OCI-LY3 (cell line): ENCODE data around the gene ST6GALNAC1.

Experiments used
- H2AFZ ChIP-seq: fragments of 200-600, 300-600 bp; shearing (Covaris generic); 2 replicates; pipeline ENCODE4 v1.6.0; 2014; ENCODE audit warnings: antibody characterized with exemption, low read depth, low read length
- H3K27ac ChIP-seq: fragments of 200-600, 300-600 bp; sonication (generic); 2 replicates; pipeline ENCODE4 v1.5.1; 2014; ENCODE audit warnings: mild to moderate bottlenecking, low read length, moderate library complexity, mixed read lengths
- H3K27me3 ChIP-seq: fragments of 200-600, 300-600 bp; sonication (generic); 2 replicates; pipeline ENCODE4 v1.6.1; 2014; ENCODE audit warnings: low read depth, low read length, mixed read lengths
- H3K36me3 ChIP-seq: fragments of 200-600, 300-600 bp; sonication (generic); replicated peaks from 2 replicates; pipeline ENCODE3; 2014; ENCODE audit warnings: low read depth, low read length, mixed read lengths
- H3K4me1 ChIP-seq: fragments of 300-600, 200-600 bp; sonication (generic); 2 replicates; pipeline ENCODE4 v1.6.1; 2014; ENCODE audit warnings: low read length, mixed read lengths
- H3K4me2 ChIP-seq: fragments of 200-600, 300-600 bp; sonication (generic); 2 replicates; pipeline ENCODE4 v1.6.1; 2014; ENCODE audit warnings: low read length, mixed read lengths
- H3K4me3 ChIP-seq: fragments of 300-600, 200-600 bp; sonication (generic); 2 replicates; pipeline ENCODE4 v1.5.1; 2014; ENCODE audit warnings: antibody characterized with exemption, mild to moderate bottlenecking, low read length, moderate library complexity
- H3K79me2 ChIP-seq: fragments of 300-600, 200-600 bp; shearing (Covaris generic); 2 replicates; pipeline ENCODE4 v1.6.1; 2014; ENCODE audit warnings: mild to moderate bottlenecking, low read length, mixed read lengths
- H3K9ac ChIP-seq: fragments of 300-600, 200-600 bp; shearing (Covaris generic); 2 replicates; pipeline ENCODE4 v1.6.0; 2014; ENCODE audit warnings: mild to moderate bottlenecking, low read length, moderate library complexity
- H3K9me3 ChIP-seq: fragments of 200-600, 300-600 bp; shearing (Covaris generic); 2 replicates; pipeline ENCODE4 v1.6.1; 2014; ENCODE audit warnings: low read length, mixed read lengths; ENCODE audit not compliant: insufficient read depth
- H4K20me1 ChIP-seq: fragments of 200-600, 300-600 bp; sonication (generic); 2 replicates; pipeline ENCODE4 v1.6.1; 2016; ENCODE audit warnings: low read length, mixed read lengths; ENCODE audit not compliant: insufficient read depth
- CTCF ChIP-seq: fragments of 200-600, 300-600 bp; sonication (generic); IDR thresholded peaks from 2 replicates; pipeline ENCODE4 v1.5.1; 2014; ENCODE audit warnings: antibody characterized with exemption, low read length, low read depth
- EZH2phosphoT487 ChIP-seq: fragments of 200-600 bp; shearing (Covaris generic); IDR thresholded peaks from 2 replicates; pipeline ENCODE4 v1.6.1; 2018; ENCODE audit warnings: antibody characterized with exemption, mixed run types, low read depth

Gene ST6GALNAC1

GRCh38 chr17:76685366-76685765 lies 41.8 kb upstream of the ST6GALNAC1 start:
- H3K9me3 ChIP-seq = no peaks in the 10 kb centered on the region
- no peak overlapping the region for H3K4me3 ChIP-seq
- no peaks in the 10 kb centered on the region for H4K20me1 ChIP-seq
- H3K4me2 ChIP-seq = no peak overlapping the region
- no peak for TF ChIP-seq EZH2phosphoT487
- no peak for TF ChIP-seq CTCF
- H3K4me1 ChIP-seq = no peaks in the 10 kb centered on the region
- H3K9ac ChIP-seq = no peak overlapping the region
- H3K27ac ChIP-seq = no peak overlapping the region
- no peaks in the 10 kb centered on the region for H3K36me3 ChIP-seq
- H3K27me3 ChIP-seq = no peaks in the 10 kb centered on the region
- H3K79me2 ChIP-seq = no peaks in the 10 kb centered on the region
- H2AFZ ChIP-seq = no peak overlapping the region

- Histone ChIP-seq H3K9ac (no peak overlapping the region), H3K27ac (no peak overlapping the region), H3K4me2 (no peak overlapping the region), H3K79me2 (no peaks in the 10 kb centered on the region), H3K9me3 (no peaks in the 10 kb centered on the region), H3K36me3 (no peaks in the 10 kb centered on the region), H2AFZ (no peak overlapping the region), H3K27me3 (no peaks in the 10 kb centered on the region), H3K4me1 (no peaks in the 10 kb centered on the region), H4K20me1 (no peaks in the 10 kb centered on the region), H3K4me3 (no peak overlapping the region)
- TF ChIP-seq CTCF (no peak), EZH2phosphoT487 (no peak)
Observed at GRCh38 chr17:76684756-76685155, 41.2 kb upstream of the ST6GALNAC1 start.

GRCh38 chr17:76683921-76684745 lies 40.6 kb upstream of the ST6GALNAC1 start:
- Histone ChIP-seq H3K4me1 (no peaks in the 10 kb centered on the region), H4K20me1 (no peaks in the 10 kb centered on the region), H3K9ac (no peak overlapping the region), H3K4me3 (no peak overlapping the region), H3K36me3 (no peaks in the 10 kb centered on the region), H3K4me2 (no peak overlapping the region), H3K79me2 (no peaks in the 10 kb centered on the region), H3K27ac (no peak overlapping the region), H3K27me3 (no peaks in the 10 kb centered on the region), H2AFZ (no peak overlapping the region), H3K9me3 (no peaks in the 10 kb centered on the region)
- TF ChIP-seq CTCF (no peak), EZH2phosphoT487 (no peak)

- Histone ChIP-seq H3K27ac (no peak overlapping the region), H3K36me3 (no peaks in the 10 kb centered on the region), H3K4me3 (no peak overlapping the region), H3K27me3 (no peaks in the 10 kb centered on the region), H3K9ac (no peak overlapping the region), H3K4me2 (no peak overlapping the region), H3K4me1 (no peaks in the 10 kb centered on the region), H2AFZ (no peak overlapping the region), H3K79me2 (no peaks in the 10 kb centered on the region), H4K20me1 (no peaks in the 10 kb centered on the region), H3K9me3 (no peaks in the 10 kb centered on the region)
- TF ChIP-seq CTCF = peak; percentile 39
- no peak for TF ChIP-seq EZH2phosphoT487
Observed at GRCh38 chr17:76683011-76683755, 39.6 kb upstream of the ST6GALNAC1 start.
